Thyroid gland (tissue), 4 donors: ENCODE results near the gene TMEM30A. TPM values are rescaled to one million over a fixed set of nuclear protein-coding genes. Genes with fewer than 3 reads are reported as not detected.

Source experiments
- DNase-seq, 2 donors: peaks; one replicate each; pipeline ENCODE4 v3.0.0-alpha.2; 2019
- H3K27ac ChIP-seq, 3 donors: fragments of 200-600 bp; sonication (generic); 1 replicate in 2 of 3; 2 replicates in 1 of 3; pipeline ENCODE4 v1.5.1; 2016 to 2019; ENCODE audit warnings: mild to moderate bottlenecking in 1 of 3, moderate library complexity in 1 of 3
- H3K27me3 ChIP-seq: fragments of 200-600 bp; sonication (generic); one replicate; pipeline ENCODE4 v1.5.1; 2019
- H3K36me3 ChIP-seq, 2 donors: fragments of 200-600 bp; sonication (generic); one replicate each; pipeline ENCODE4 v1.5.1; 2016 to 2019
- H3K4me1 ChIP-seq, 2 donors: fragments of 200-600 bp; sonication (generic); one replicate each; pipeline ENCODE4 v1.5.1; 2017 to 2019
- H3K4me3 ChIP-seq, 3 donors: fragments of 200-600 bp; sonication (generic); replicated peaks in 1 of 3; 1 replicate in 2 of 3; 2 replicates in 1 of 3; pipeline ENCODE4 v1.5.1; 2016; ENCODE audit warnings: mild to moderate bottlenecking in 1 of 3
- H3K9me3 ChIP-seq: fragments of 200-600 bp; sonication (generic); one replicate; pipeline ENCODE4 v1.5.1; 2017
- POLR2A ChIP-seq, 2 donors: fragments of 450-650 bp; IDR thresholded peaks; one replicate each; pipeline ENCODE4 v1.6.1; 2017; ENCODE audit warnings: antibody characterized with exemption in 2 of 2, mild to moderate bottlenecking in 2 of 2, moderate library complexity in 1 of 2
- WGBS, 2 donors: methylation state at CpG; one replicate each; pipeline ENCODE4 v1.1.5; 2017; 5-methylcytosine and 5-hydroxymethylcytosine counted together
- intact Hi-C: fragments of 100-400 bp; cut with DNase I; formaldehyde crosslinking; loops from one replicate; pipeline ENCODE4 v1.15.1; 2023
- total RNA-seq, 4 donors: library from RNA; depleted of rRNA; stranded (reverse); fragments of >200 nt; gene quantifications; one replicate each; pipeline ENCODE4 v1.2.3, GENCODE V29; 2016
- TF ChIP-seq, protein P1 (sequence below), 6 experiments: fragments of 200-600 bp in 3 of 6; fragments of 450-650 bp in 3 of 6; sonication (generic) in 3 of 6; IDR thresholded peaks; one replicate each; pipeline ENCODE4 v1.5.1; 2016 to 2019; ENCODE audit warnings: antibody characterized with exemption in 6 of 6, mild to moderate bottlenecking in 2 of 6, inconsistent platforms in 1 of 6, moderate library complexity in 1 of 6

TMEM30A gene
- total RNA-seq, 4 donors from 2014 or later, result 82.0 to 142 (median 103) TPM

DNA sequence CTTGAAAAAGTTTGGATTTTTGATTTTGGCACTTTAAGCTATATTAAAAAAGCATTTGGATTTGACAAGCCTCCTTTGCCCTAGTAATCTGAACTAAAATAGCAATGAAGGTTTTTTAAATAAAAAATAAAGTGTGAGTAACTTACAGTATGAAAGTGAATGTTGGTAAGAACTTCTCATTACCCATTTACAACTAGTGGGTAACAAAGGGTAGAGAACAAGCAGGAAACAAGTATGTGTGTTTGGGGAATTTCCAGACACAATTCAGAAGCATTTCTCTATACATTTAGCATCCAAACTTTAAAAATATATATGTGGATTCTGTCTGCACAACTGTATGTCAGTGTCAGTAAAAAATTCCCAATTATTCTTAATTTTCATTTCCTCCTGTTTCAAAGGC is 2.9 kb downstream of the TMEM30A start:
- Histone ChIP-seq H3K36me3 (no peaks in the 10 kb centered on the region), H3K4me1 (peaks cover 50 to 52% of the 10 kb centered on the region in 2 donors), H3K27ac (no peak overlapping the region), H3K27me3 (no peaks in the 10 kb centered on the region), H3K9me3 (no peaks in the 10 kb centered on the region), H3K4me3 (no peak overlapping the region)
- intact Hi-C loops, result no loop called here
- DNase-seq, result no peak
- TF ChIP-seq, protein P1, sequence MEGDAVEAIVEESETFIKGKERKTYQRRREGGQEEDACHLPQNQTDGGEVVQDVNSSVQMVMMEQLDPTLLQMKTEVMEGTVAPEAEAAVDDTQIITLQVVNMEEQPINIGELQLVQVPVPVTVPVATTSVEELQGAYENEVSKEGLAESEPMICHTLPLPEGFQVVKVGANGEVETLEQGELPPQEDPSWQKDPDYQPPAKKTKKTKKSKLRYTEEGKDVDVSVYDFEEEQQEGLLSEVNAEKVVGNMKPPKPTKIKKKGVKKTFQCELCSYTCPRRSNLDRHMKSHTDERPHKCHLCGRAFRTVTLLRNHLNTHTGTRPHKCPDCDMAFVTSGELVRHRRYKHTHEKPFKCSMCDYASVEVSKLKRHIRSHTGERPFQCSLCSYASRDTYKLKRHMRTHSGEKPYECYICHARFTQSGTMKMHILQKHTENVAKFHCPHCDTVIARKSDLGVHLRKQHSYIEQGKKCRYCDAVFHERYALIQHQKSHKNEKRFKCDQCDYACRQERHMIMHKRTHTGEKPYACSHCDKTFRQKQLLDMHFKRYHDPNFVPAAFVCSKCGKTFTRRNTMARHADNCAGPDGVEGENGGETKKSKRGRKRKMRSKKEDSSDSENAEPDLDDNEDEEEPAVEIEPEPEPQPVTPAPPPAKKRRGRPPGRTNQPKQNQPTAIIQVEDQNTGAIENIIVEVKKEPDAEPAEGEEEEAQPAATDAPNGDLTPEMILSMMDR (IDR thresholded peaks at IDR 0.05), result no peak
- TF ChIP-seq POLR2A (IDR thresholded peaks at IDR 0.05), result no peak

DNA sequence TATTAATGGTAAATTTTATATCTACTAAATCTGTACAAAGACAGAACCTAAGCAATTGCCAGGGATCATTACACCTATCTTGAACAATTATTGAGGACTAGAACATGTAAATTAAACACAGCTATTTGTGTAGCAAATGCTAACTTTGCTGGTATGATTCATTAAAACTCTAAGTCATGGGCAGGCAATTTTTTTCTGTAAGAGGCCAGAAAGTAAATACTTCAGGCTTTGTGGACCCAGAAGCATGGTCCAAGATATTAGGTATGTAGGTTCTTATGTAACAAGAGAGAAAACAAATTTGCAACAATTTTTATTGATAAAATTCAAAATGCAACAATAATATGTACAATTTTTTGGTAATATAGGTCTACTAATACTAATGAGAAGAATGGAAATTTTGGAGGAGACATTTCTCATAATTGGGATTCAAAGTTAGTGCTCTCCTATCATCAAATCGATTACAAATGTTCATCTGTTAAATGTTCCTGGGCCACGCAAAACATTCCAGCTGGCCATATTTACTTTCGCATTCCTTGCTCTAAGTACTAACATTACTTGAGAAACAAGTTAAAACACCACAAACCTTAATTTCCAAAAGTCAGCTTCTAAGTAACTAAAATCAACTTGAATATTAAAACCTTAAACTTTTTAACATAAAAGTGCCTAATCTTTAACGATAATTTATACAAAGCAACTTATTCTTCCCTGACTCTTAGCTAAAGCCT is 4.3 kb downstream of the TMEM30A start:
- Histone ChIP-seq H3K9me3 (no peaks in the 10 kb centered on the region), H3K27ac (no peak overlapping the region), H3K4me1 (peaks cover 45 to 54% of the 10 kb centered on the region in 2 donors), H3K36me3 (no peaks in the 10 kb centered on the region), H3K27me3 (no peaks in the 10 kb centered on the region), H3K4me3 (no peak overlapping the region)
- TF ChIP-seq POLR2A (IDR thresholded peaks at IDR 0.05), result no peak
- TF ChIP-seq, protein P1 (IDR thresholded peaks at IDR 0.05), result no peak
- WGBS, 2 donors, result 84 to 87% methylated on average over 4 of the region's 4 CpGs
- intact Hi-C loops, result no loop called here
- no peak for DNase-seq

DNA sequence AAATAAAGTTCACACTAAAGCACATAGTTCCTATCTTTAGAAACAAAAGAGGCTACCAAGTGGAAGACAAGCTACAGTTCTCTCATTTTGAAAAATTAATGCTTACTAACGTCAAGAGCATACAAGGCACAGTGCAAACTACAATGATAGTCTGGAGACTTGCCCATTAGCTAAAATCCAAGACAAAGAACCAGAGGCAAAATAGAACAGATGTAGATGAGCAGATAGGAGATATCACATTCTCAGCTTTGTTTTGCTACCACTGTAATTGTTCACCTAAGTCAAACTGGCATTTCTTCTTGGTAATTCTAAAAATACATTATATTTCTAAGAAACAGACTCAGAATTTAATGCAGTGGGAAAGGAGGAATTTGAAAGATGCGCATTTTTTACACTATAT is 5.2 kb downstream of the TMEM30A start:
- no peak for TF ChIP-seq POLR2A (IDR thresholded peaks at IDR 0.05)
- TF ChIP-seq, protein P1 (IDR thresholded peaks at IDR 0.05), result no peak
- no peak for DNase-seq
- WGBS, 2 donors, result 79 to 88% methylated on average over 2 of the region's 2 CpGs
- Histone ChIP-seq H3K36me3 (no peaks in the 10 kb centered on the region), H3K27ac (no peak overlapping the region), H3K4me1 (peaks cover 45 to 56% of the 10 kb centered on the region in 2 donors), H3K27me3 (no peaks in the 10 kb centered on the region), H3K9me3 (no peaks in the 10 kb centered on the region), H3K4me3 (no peak overlapping the region)
- intact Hi-C loops, result no loop called here

DNA sequence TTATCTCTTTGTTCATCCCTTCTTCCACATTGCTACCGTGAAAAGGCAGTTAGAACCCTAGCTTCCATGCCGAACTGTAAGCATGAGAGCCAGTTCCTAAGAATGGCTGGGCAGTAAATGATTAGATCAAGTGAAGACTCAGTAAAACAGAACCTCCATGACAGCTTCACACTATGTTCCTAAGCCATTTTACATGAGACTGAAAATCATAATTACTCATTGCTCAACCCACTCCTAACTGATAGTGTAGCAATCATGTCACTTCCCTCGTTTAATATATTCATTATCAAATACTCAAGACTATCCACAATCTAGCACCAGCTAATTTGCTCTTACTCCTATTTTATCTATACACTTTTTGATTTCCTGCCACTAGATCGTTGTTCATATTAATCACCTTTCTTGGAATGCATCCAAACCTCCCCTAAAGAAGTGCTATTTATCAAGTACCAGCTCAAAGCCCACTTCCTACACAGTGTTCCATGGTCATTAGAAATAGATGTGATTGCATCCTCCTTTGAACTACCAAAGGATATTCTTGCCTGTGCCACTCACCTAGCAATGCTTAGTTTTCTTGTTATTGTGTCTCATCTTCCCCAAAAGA is 6.0 kb downstream of the TMEM30A start:
- H3K9me3 ChIP-seq, result no peaks in the 10 kb centered on the region
- DNase-seq, result no peak
- H3K36me3 ChIP-seq, result no peaks in the 10 kb centered on the region
- WGBS, 2 donors, result 61 to 71% methylated on average over 4 of the region's 4 CpGs
- H3K4me1 ChIP-seq, result peaks cover 46 to 56% of the 10 kb centered on the region in 2 donors
- intact Hi-C loops, result no loop called here
- TF ChIP-seq POLR2A (IDR thresholded peaks at IDR 0.05), result no peak
- TF ChIP-seq, protein P1 (IDR thresholded peaks at IDR 0.05), result no peak
- no peaks in the 10 kb centered on the region for H3K27me3 ChIP-seq
- H3K27ac ChIP-seq, result no peak overlapping the region
- no peak overlapping the region for H3K4me3 ChIP-seq

DNA sequence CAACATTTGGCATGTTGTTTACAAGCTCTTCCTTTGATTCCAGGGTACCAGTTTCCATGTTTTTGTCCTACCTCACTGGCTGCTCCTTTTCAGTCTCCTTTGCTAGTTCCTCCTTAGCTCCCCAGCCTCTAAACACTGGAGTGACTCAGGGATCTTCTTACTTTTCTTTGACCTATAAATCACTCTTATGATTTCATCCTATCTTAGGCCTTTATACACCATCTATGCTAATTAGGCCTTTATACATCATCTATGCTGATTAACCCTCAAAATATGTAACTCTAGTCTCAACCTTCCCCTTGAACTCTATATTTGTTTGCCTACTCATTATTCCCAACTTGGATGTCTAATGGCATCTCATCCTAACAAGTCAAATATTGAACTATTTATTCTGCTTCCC is 9.5 kb downstream of the TMEM30A start:
- no peak for DNase-seq
- Histone ChIP-seq H3K4me1 (peaks cover 25 to 46% of the 10 kb centered on the region in 2 donors), H3K9me3 (no peaks in the 10 kb centered on the region), H3K36me3 (no peaks in the 10 kb centered on the region), H3K4me3 (no peak overlapping the region), H3K27me3 (no peaks in the 10 kb centered on the region), H3K27ac (no peak overlapping the region)
- intact Hi-C loops, result no loop called here
- TF ChIP-seq, protein P1 (IDR thresholded peaks at IDR 0.05), result no peak
- no peak for TF ChIP-seq POLR2A (IDR thresholded peaks at IDR 0.05)
